ENCODE data around the gene KLHL26.
A peak's percentile ranks its signal among the peaks of the same experiment; 100 is the strongest.

KLHL26 gene

GRCh38 chr19:18601875-18602274, 35.0 kb upstream of the KLHL26 start:
- DNase-seq (ENCODE audit: low read depth, low spot score) = no peak

DNA sequence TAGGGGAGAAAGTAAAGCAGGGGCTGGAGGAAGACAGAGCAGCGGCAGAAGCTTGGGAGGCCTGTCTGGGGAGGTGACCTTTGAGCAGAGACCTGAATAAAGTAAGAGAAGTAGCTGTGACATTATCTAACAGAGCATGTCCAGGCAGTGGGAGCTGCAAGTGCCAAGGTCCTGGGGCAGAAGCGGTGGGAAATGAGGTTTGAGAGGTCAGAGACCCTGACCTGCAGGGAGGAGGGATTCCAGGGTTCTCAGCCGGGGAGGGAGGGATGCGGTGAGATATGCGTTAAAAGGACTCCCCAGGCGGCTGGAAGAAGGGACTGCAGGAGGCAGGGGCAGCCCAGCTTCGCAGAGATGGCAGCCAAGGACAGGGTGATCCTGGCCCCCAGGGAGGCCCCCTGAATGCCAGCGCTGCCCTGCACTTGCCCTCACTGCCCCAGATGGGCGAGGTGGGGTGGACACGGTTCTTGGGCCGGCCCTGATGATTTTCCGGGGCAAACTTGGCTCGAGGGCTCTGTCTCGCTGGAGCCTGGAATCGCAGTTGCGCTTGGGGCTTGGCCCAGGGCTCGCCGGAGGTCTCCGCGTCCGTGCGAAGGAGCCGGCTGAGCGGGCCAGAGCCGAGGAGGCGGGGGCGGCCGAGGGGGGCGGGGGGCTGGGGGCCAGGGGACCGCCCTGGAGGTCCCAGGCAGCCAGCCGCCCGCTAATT, 33.4 kb upstream of the KLHL26 start:
- peak; percentile 62 for DNase-seq (ENCODE audit: low read depth, low spot score)

GRCh38 chr19:18603958-18604819, 32.6 kb upstream of the KLHL26 start:
- no peak for DNase-seq (ENCODE audit: low read depth, low spot score)

DNA sequence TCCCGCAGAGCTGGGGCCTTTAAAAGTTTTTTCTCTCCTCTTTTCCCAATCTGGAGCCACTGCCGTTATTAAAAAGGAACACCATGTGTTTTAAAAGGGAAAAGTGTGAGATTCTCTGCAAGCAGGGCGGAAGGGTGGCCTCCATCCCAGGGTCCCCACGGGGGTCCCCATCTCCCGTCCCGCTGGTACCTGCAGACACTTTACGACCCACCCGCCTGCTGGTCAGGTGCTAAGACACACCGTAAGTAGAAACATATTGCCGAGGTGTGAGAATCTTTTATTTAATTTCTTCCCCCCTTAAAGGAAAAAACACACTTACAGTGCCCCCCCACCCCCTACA, 32.0 kb upstream of the KLHL26 start:
- no peak for DNase-seq (ENCODE audit: low read depth, low spot score)

- DNase-seq (ENCODE audit: low read depth, low spot score) = no peak
Measured at GRCh38 chr19:18605196-18605545, 31.7 kb upstream of the KLHL26 start.

DNA sequence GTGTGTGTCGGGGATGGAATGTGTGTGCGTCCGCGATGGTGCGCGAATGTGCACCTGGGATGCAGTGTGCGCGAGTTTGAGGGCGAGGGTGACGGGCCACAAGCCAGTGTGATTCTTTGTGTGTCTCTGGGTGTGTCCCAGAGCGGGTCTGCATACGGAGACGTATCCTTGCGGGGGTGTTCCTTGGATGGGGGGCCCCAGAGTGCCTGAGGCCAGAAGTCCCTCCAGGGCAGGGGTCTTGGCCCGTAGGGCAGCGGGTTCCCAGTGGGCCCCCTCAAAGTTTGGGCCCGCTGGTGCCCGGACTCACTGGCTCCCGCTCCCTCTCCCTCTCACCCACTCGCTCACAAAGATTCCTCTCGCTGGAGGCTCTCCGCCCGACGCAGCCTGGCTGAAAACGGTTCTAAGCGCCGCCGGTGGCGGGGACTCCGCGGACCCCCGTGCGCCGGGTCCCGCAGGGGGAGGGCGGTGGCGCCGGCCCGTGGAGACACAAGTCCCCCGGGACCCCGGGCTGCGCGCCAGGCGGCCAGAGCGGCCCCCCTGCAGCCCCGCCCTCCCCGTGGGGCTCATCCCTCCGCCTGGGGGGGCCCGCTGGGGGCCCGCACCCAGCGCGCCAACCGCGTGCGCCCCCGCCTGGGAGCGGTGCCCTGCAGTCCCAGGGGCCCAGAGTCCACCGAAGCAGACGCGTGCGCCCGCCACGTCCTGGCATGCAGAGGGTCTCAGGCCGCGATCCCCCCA, 31.1 kb upstream of the KLHL26 start:
- no peak for DNase-seq (ENCODE audit: low read depth, low spot score)

- DNase-seq (ENCODE audit: low read depth, low spot score) = no peak
Measured at GRCh38 chr19:18606281-18607225, 30.3 kb upstream of the KLHL26 start, which contains the start of gene CRLF1. Gene CRLF1, minus strand, starts transcription at chr19:18606799. Its CDS starts 143 bp downstream, at chr19:18606656.

- no peak for DNase-seq (ENCODE audit: low read depth, low spot score)
Measured at GRCh38 chr19:18607226-18608101, 29.4 kb upstream of the KLHL26 start.

DNA sequence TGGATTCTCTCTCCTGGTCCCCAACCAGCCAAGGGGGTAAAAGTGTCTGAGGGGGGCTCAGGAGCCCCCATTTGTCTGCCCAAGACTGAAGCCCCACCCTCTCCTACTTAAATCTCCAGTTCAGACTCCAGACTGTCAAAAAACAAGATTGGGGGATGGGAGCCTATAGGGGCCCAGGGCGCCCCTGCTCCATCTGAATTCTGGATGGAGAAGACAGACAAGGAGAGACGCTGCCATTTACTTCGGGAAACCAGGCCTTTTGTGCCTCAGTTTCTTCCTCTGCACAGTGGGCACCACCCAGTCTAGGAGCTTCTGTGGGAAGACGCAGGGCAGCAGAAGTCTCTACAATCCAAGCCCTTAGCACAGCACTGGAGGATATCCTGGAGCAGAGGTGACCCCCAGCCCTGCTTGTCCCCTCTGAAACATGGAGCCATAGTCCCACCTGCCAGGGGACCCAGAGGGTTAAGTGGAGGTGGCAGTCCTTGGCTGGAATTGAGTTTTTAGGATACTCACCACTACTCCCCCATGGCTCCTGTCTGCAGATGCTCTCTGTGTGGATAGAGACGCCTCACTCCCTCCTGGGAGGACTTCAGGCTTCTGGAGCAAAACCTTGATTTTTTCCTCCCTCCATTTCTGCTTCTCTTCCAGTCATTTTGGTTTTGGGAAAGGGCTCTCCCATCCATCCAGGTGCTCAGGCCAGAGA, 28.6 kb upstream of the KLHL26 start:
- DNase-seq (ENCODE audit: low read depth, low spot score) = no peak

DNA sequence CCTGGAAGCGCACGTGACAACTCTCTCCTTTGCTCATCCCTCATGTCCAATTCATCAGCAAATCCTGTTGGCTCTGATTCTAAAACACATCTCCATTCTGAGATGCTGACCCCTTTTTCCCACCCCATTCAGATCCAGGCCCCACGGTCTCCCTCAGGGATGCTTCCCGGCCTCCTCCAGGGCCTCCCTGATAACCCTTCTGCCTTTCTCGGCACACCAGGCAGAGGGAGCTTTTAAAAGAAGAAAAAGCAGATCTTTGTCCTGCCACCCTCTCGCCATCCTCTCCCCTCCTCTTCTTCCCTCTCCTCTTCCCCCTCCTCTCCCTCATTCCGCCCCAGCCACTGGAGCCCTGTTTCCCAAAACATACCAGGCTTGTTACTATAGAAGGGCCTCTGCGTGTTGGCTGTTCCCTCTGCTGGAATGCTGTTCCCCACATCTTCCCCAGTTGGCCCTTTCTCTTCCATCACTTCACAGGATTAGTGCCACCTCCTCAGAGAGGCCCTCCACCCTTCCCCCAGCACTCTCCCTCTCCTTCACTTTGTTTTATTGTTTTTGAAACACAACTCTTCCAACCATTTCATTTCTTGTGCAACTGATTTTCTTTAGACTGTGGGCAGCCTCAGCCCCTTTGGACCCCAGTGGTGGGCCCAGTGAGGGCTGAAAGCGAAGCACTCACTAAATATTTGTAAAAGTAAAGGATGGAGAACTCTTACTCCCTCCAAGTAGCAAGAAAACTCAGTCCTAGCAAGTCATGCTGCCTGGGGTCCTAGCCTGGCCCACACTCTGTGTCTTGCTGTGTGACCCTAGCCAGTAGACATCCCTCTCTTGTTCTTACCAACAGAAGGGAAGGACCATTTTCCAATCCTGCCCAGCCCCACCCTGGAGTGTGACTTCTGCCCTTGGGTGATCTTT, 27.8 kb upstream of the KLHL26 start:
- no peak for DNase-seq (ENCODE audit: low read depth, low spot score)

- no peak for DNase-seq (ENCODE audit: low read depth, low spot score)
Measured at GRCh38 chr19:18609717-18610051, 27.1 kb upstream of the KLHL26 start.

GRCh38 chr19:18610245-18610555, 26.6 kb upstream of the KLHL26 start:
- DNase-seq (ENCODE audit: low read depth, low spot score) = no peak

GRCh38 chr19:18610556-18611326, 26.1 kb upstream of the KLHL26 start:
- no peak for DNase-seq (ENCODE audit: low read depth, low spot score)

DNA sequence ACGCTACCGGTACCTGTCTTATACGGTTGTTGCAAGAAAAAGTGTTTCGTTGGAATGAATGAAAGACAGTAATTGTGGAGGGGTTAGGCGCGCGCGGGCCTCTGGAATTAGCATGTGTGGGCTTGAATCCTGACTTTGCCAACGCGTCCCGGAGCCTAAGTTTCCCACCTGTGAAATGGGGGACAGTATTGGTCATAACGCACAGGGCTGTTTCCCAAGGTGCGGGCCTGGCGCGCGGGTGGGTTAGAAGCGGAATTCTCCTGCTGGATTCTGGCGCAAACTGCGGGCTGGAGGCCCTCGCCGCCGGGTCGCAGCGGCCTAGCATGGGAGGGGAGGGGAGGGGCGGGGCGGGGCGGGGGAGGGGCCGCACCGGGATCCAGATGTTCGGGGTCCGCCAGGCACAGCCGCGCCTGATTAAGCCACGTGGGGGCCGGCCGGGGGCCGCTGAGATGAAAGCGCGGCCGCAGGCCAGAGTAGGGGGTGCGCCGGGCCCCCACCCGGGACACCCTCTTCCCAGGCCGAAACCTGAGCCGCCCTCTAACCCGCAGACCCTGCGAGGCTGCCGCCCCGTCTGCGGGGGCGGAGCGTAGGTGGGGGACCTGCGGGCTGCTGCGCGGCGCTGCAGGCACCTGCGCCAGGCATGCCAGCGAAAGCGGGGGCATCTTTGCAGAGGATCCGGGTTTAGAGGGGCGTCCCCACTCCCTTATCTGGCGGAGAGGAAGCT, 25.3 kb upstream of the KLHL26 start:
- DNase-seq (ENCODE audit: low read depth, low spot score) = peak; percentile 46

DNA sequence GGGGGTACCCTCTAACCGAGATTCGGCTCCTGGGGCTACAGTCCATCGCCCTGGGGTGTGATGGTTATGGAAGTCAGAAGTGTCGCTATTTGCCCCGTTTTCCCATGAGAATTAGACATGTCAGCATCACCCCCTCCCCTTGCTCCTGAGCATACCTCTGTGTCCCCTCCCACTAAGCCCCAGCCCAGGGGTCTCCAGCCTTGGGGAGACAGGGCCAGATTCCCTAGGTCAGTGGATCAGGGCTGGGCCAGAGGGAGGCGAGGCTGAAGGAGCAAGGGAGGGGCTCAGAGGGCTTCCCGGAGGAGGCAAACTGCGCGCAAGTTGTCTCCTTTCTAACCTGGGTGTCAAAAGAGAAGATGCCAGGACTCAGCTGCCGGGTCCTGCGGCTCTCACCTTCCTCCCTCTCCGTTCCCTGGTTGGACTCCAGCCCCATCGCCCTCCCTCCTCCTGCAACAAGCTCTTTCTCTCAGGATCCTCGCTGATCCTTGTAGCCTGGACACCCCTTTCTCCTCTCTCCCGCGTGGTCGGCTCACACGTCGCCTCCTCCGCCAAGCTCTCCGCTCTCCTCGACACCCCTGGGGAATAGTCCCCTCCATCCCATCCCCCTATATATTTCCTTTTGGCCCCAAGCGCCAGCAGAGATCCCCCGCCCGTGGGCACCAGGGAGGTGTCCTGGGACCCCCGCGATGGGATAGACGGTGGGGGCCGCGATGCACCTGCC, 24.6 kb upstream of the KLHL26 start:
- DNase-seq (ENCODE audit: low read depth, low spot score) = no peak

DNA sequence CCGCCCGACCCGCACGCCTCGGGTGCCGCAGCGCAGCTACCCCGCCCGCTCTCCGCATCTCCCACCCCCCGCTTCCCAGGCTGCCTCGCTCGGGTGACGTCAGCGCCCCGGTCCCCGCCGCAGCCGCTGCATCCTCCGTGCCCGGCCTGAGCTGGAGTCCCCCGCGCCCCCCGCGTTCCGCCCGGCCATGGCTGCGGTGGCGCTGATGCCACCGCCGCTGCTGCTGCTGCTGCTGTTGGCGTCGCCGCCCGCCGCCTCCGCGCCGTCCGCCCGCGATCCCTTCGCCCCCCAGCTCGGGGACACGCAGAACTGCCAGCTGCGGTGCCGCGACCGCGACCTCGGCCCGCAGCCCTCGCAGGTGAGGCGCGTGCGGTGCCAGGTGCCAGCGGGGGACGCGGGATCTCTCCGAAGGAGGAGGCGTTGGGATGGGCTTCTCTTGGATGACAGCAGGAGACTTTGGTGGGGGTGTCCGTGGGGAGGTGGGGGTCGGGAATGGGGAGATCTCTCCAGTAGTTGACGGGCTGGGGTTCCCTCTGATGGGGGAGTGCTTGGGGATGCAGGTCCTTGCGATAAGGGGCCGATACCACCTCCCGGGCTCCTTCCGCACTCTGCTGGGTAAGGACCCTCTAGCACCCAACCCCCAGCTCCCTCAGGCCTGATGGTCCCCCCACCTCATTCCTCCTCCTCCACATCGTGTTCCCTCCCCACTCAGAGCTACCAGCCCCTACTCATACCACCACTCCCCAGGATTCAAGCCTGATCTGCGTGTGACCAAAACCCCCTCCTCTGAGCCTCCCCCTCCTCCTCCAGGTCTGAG, 23.8 kb upstream of the KLHL26 start, which contains the start of gene TMEM59L:
TSS of gene TMEM59L (plus strand) at position 99 of the 817 bp plus-strand sequence. CDS start at position 188, 89 bp downstream.
- DNase-seq (ENCODE audit: low read depth, low spot score) = no peak
